H9 (cell line): ENCODE measurements around the gene MCAM. TPM values are rescaled to one million over a fixed set of nuclear protein-coding genes. Genes with fewer than 3 reads are reported as not detected.

Experiments
- DNase-seq: peaks from one replicate; pipeline ENCODE4 v3.0.0-alpha.2; 2017
- H2AFZ ChIP-seq: one replicate; pipeline ENCODE4 v1.6.1; 2013; ENCODE audit warnings: mild to moderate bottlenecking, low read length, control low read depth, moderate library complexity
- H2AK5ac ChIP-seq: 2 replicates; pipeline ENCODE4 v1.6.1; 2013; ENCODE audit warnings: low read length, control low read depth, mixed read lengths; ENCODE audit not compliant: insufficient read length
- H2BK120ac ChIP-seq: one replicate; pipeline ENCODE4 v1.6.1; 2013; ENCODE audit warnings: low read depth, mild to moderate bottlenecking, low read length, control low read depth, inconsistent platforms; ENCODE audit not compliant: poor library complexity, severe bottlenecking
- H2BK12ac ChIP-seq: 2 replicates; pipeline ENCODE4 v1.6.1; 2013; ENCODE audit warnings: low read length, control low read depth, mixed read lengths, low read depth; ENCODE audit not compliant: insufficient read length
- H2BK15ac ChIP-seq: 2 replicates; pipeline ENCODE4 v1.6.1; 2013; ENCODE audit warnings: low read depth, low read length, control low read depth
- H2BK20ac ChIP-seq: one replicate; pipeline ENCODE4 v1.6.1; 2013; ENCODE audit warnings: low read depth, mild to moderate bottlenecking, low read length, control low read depth, inconsistent platforms; ENCODE audit not compliant: poor library complexity, severe bottlenecking
- H2BK5ac ChIP-seq: 2 replicates; pipeline ENCODE4 v1.6.1; 2013; ENCODE audit warnings: low read length, control low read depth, mixed read lengths; ENCODE audit not compliant: insufficient read length
- H3K14ac ChIP-seq: 2 replicates; pipeline ENCODE4 v1.6.1; 2013; ENCODE audit warnings: low read length, control low read depth; ENCODE audit not compliant: insufficient read depth
- H3K18ac ChIP-seq: 2 replicates; pipeline ENCODE4 v1.6.1; 2013; ENCODE audit warnings: low read depth, mild to moderate bottlenecking, mixed read lengths, low read length, control low read depth; ENCODE audit not compliant: insufficient read length
- H3K23ac ChIP-seq: 2 replicates; pipeline ENCODE4 v1.6.1; 2013; ENCODE audit warnings: low read length, control low read depth, mixed read lengths, low read depth; ENCODE audit not compliant: insufficient read length
- H3K23me2 ChIP-seq: 2 replicates; pipeline ENCODE4 v1.6.1; 2013; ENCODE audit warnings: low read depth, mild to moderate bottlenecking, mixed read lengths, low read length, control low read depth; ENCODE audit not compliant: insufficient read length, poor library complexity, severe bottlenecking
- H3K27ac ChIP-seq: 2 replicates; pipeline ENCODE4 v1.5.1; 2013; ENCODE audit warnings: low read length, control low read depth, mixed read lengths, low read depth; ENCODE audit not compliant: insufficient read length
- H3K27me3 ChIP-seq: 2 replicates; pipeline ENCODE4 v1.6.1; 2013; ENCODE audit warnings: low read length, control low read depth, inconsistent platforms; ENCODE audit not compliant: insufficient read depth
- H3K4ac ChIP-seq: 2 replicates; pipeline ENCODE4 v1.6.1; 2013; ENCODE audit warnings: low read depth, mild to moderate bottlenecking, control low read depth, inconsistent platforms, low read length, moderate library complexity
- H3K4me1 ChIP-seq: 2 replicates; pipeline ENCODE4 v1.6.1; 2013; ENCODE audit warnings: low read length, control low read depth, inconsistent platforms; ENCODE audit not compliant: insufficient read depth
- H3K4me2 ChIP-seq: 2 replicates; pipeline ENCODE4 v1.6.1; 2013; ENCODE audit warnings: low read length, control low read depth, mixed read lengths; ENCODE audit not compliant: insufficient read length, insufficient read depth
- H3K56ac ChIP-seq: 2 replicates; pipeline ENCODE4 v1.6.1; 2013; ENCODE audit warnings: low read depth, mild to moderate bottlenecking, mixed read lengths, low read length, control low read depth; ENCODE audit not compliant: insufficient read length
- H3K79me1 ChIP-seq: 2 replicates; pipeline ENCODE4 v1.6.1; 2013; ENCODE audit warnings: low read depth, mild to moderate bottlenecking, moderate library complexity, low read length, control low read depth, inconsistent platforms; ENCODE audit not compliant: insufficient read depth, poor library complexity, severe bottlenecking
- H3K79me2 ChIP-seq: 2 replicates; pipeline ENCODE4 v1.6.1; 2013; ENCODE audit warnings: low read length, control low read depth, inconsistent platforms; ENCODE audit not compliant: insufficient read depth
- H3K9ac ChIP-seq: 2 replicates; pipeline ENCODE4 v1.6.1; 2013; ENCODE audit warnings: low read length, control low read depth, mixed read lengths; ENCODE audit not compliant: insufficient read length; ENCODE audit errors: extremely low read depth
- H3K9me3 ChIP-seq: one replicate; pipeline ENCODE4 v1.6.1; 2013; ENCODE audit warnings: low read depth, low read length, inconsistent platforms; ENCODE audit not compliant: control insufficient read depth
- H3T11ph ChIP-seq: one replicate; pipeline ENCODE4 v1.6.1; 2013; ENCODE audit warnings: mild to moderate bottlenecking, low read length, control low read depth, inconsistent platforms
- H4K20me1 ChIP-seq: one replicate; pipeline ENCODE4 v1.6.1; 2013; ENCODE audit not compliant: control insufficient read depth, insufficient read length, insufficient read depth
- H4K5ac ChIP-seq: 2 replicates; pipeline ENCODE4 v1.6.1; 2013; ENCODE audit warnings: low read depth, mild to moderate bottlenecking, mixed read lengths, low read length, control low read depth; ENCODE audit not compliant: insufficient read length
- H4K8ac ChIP-seq: replicated peaks from 2 replicates; pipeline ENCODE4 v1.6.1; 2013; ENCODE audit warnings: low read length, control low read depth, mixed read lengths, low read depth; ENCODE audit not compliant: insufficient read length
- H4K91ac ChIP-seq: 2 replicates; pipeline ENCODE4 v1.6.1; 2013; ENCODE audit warnings: low read depth, mild to moderate bottlenecking, moderate library complexity, mixed read lengths, low read length, control low read depth; ENCODE audit not compliant: insufficient read length
- H3K27ac Mint-ChIP-seq, 3 experiments: 2 replicates in 2 of 3; 3 replicates in 1 of 3; pipeline ENCODE4 v1.8.0; 2020 to 2021; ENCODE audit warnings: mixed read lengths in 3 of 3, mild to moderate bottlenecking in 1 of 3, moderate library complexity in 1 of 3
- H3K27me3 Mint-ChIP-seq: 2 replicates; pipeline ENCODE4 v1.8.0; 2021; ENCODE audit warnings: low read depth, mild to moderate bottlenecking, moderate library complexity, mixed read lengths
- H3K36me3 Mint-ChIP-seq, 3 experiments: 2 replicates in 2 of 3; 3 replicates in 1 of 3; pipeline ENCODE4 v1.8.0; 2020 to 2021; ENCODE audit warnings: low read depth in 3 of 3, mixed read lengths in 3 of 3; ENCODE audit not compliant: insufficient read depth in 1 of 3
- H3K4me1 Mint-ChIP-seq, 2 experiments: 2 replicates each; pipeline ENCODE4 v1.8.0; 2020; ENCODE audit warnings: mixed read lengths in 2 of 2
- H3K4me3 Mint-ChIP-seq, 2 experiments: 2 replicates in 1 of 2; 3 replicates in 1 of 2; pipeline ENCODE4 v1.8.0; 2020 to 2021; ENCODE audit warnings: mild to moderate bottlenecking in 2 of 2, mixed read lengths in 2 of 2, moderate library complexity in 1 of 2
- H3K9me3 Mint-ChIP-seq, 2 experiments: 2 replicates in 1 of 2; 3 replicates in 1 of 2; pipeline ENCODE4 v1.8.0; 2020; ENCODE audit warnings: mild to moderate bottlenecking in 2 of 2, mixed read lengths in 2 of 2, moderate library complexity in 1 of 2
- WGBS: extraction: QIAGEN DNeasy Blood & Tissue Kit; methylation state at CpG from one replicate; pipeline ENCODE4 v1.1.7; 2013; ENCODE audit warnings: missing lambda C conversion rate, low lambda C conversion rate, mixed read lengths; ENCODE audit not compliant: insufficient read length; ENCODE audit errors: extremely low coverage; 5-methylcytosine and 5-hydroxymethylcytosine counted together
- microRNA-seq: library from miRNA; unstranded; fragments of <30 nt; microRNA quantifications from one replicate; pipeline ENCODE4, GENCODE V29; 2020; ENCODE audit warnings: borderline microRNAs expressed
- total RNA-seq: library from RNA; stranded (reverse); gene quantifications from 2 replicates; pipeline ENCODE4 v1.2.1, GENCODE V29; 2021
- TF ChIP-seq, protein P1 (sequence below): fragments of 200-600 bp; sonication (generic); conservative IDR thresholded peaks from 3 replicates; pipeline ENCODE4 v1.8.0; 2021; ENCODE audit warnings: antibody characterized with exemption, mild to moderate bottlenecking

The MCAM gene
- total RNA-seq, 1 experiment from 2014 or later: 21.5 TPM

DNA sequence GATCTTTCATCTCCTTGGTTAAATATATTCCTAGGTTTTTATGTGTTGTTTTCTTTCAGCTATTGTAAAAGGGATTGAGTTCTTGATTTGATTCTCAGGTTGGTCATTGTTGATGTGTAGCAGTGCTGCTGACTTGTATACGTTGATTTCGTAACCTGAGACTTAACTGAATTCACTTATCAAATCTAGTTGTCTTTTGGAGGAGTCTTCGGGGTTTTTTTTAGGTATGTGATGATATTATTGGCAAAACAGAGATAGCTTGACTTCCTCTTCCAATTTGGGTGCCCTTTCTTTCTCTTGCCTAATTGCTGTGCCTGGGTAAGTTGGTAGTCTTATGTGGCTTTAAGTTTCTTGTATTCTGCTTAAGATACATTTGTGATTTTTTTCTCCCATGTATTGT, 57.9 kb downstream of the MCAM start:
- H3K4me1 ChIP-seq: no peaks in the 10 kb centered on the region; the same call in 1 of the 2 replicates

More for the DNA sequence above, 57.9 kb downstream of the MCAM start:
- no CpG with 5 or more reads among the region's 3 CpGs for WGBS
- H2BK120ac ChIP-seq: no peak overlapping the region
- H3K27ac ChIP-seq: no peak overlapping the region
- H3K14ac ChIP-seq: no peak overlapping the region
- no peak overlapping the region for H2BK15ac ChIP-seq
- TF ChIP-seq, protein P1, sequence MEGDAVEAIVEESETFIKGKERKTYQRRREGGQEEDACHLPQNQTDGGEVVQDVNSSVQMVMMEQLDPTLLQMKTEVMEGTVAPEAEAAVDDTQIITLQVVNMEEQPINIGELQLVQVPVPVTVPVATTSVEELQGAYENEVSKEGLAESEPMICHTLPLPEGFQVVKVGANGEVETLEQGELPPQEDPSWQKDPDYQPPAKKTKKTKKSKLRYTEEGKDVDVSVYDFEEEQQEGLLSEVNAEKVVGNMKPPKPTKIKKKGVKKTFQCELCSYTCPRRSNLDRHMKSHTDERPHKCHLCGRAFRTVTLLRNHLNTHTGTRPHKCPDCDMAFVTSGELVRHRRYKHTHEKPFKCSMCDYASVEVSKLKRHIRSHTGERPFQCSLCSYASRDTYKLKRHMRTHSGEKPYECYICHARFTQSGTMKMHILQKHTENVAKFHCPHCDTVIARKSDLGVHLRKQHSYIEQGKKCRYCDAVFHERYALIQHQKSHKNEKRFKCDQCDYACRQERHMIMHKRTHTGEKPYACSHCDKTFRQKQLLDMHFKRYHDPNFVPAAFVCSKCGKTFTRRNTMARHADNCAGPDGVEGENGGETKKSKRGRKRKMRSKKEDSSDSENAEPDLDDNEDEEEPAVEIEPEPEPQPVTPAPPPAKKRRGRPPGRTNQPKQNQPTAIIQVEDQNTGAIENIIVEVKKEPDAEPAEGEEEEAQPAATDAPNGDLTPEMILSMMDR: no peak
- H3K4ac ChIP-seq: no peak overlapping the region
- no peak overlapping the region for H3T11ph ChIP-seq
- Mint-ChIP-seq H3K27ac (peak overlapping the region in 1 of 3 experiments; percentile 64; a peak in 2 of 7 replicates), H3K4me3 (no peak overlapping the region), H3K36me3 (peaks cover 0 to 6% (median 3%) of the 10 kb centered on the region in 3 experiments; a peak in 3 of 7 replicates), H3K4me1 (peaks cover 19 to 26% of the 10 kb centered on the region in 2 experiments), H3K9me3 (no peaks in the 10 kb centered on the region), H3K27me3 (no peaks in the 10 kb centered on the region)
- no peaks in the 10 kb centered on the region for H3K9me3 ChIP-seq
- no peak overlapping the region for H2AFZ ChIP-seq
- H4K91ac ChIP-seq: no peak overlapping the region
- no peak for DNase-seq
- no peak overlapping the region for H3K4me2 ChIP-seq
- no peak overlapping the region for H2BK20ac ChIP-seq
- no peak overlapping the region for H3K9ac ChIP-seq
- H2AK5ac ChIP-seq: no peak overlapping the region
- H2BK5ac ChIP-seq: no peak overlapping the region
- no peak overlapping the region for H4K8ac ChIP-seq
- no peaks in the 10 kb centered on the region for H3K79me1 ChIP-seq
- no peaks in the 10 kb centered on the region for H3K27me3 ChIP-seq
- H3K79me2 ChIP-seq: peaks cover 3% of the 10 kb centered on the region; the same call in 1 of the 2 replicates
- no peak overlapping the region for H3K56ac ChIP-seq
- H3K18ac ChIP-seq: no peak overlapping the region
- no peak overlapping the region for H2BK12ac ChIP-seq
- H4K5ac ChIP-seq: no peak overlapping the region
- H4K20me1 ChIP-seq: no peaks in the 10 kb centered on the region
- H3K23ac ChIP-seq: no peak overlapping the region
- H3K23me2 ChIP-seq: no peaks in the 10 kb centered on the region

Small RNA genes lying within 50 kb of the gene (microRNA-seq; reads per million reads assigned to microRNA genes)
- not detected for gene MIR6756

Other genes with a start within 250 kb of the MCAM start
- 17.5 and 18.6 TPM in 2 replicates for gene VPS11, start 249.3 kb downstream of the MCAM start, total RNA-seq
- 57.2 and 57.7 TPM in 2 replicates for gene HMBS, start 232.2 kb downstream of the MCAM start, total RNA-seq
- gene DPAGT1, start 215.3 kb downstream of the MCAM start, total RNA-seq: 43.6 and 44.5 TPM in 2 replicates
- 5.5 and 5.6 TPM in 2 replicates for gene C2CD2L, start 209.8 kb downstream of the MCAM start, total RNA-seq
- 42.1 and 42.4 TPM in 2 replicates for gene HINFP, start 195.6 kb downstream of the MCAM start, total RNA-seq
- gene ABCG4, start 168.1 kb downstream of the MCAM start, total RNA-seq: 0.68 and 1.2 TPM in 2 replicates
- gene NLRX1, start 148.4 kb downstream of the MCAM start, total RNA-seq: 17.2 and 18.2 TPM in 2 replicates
- 0.39 TPM in 1 of 2 replicates, not detected in the other for gene NHERF4, start 131.7 kb downstream of the MCAM start, total RNA-seq
- gene CBL, start 110.8 kb downstream of the MCAM start, total RNA-seq: 52.1 and 56.4 TPM in 2 replicates
- gene RNF26, start 17.4 kb upstream of the MCAM start, total RNA-seq: 56.2 and 57.6 TPM in 2 replicates
- gene C1QTNF5, start 23.8 kb upstream of the MCAM start, total RNA-seq: 0.33 and 0.59 TPM in 2 replicates
- not detected in 2 replicates for gene MFRP, start 29.6 kb upstream of the MCAM start, total RNA-seq
- 5.7 and 7.6 TPM in 2 replicates for gene USP2, start 64.6 kb upstream of the MCAM start, total RNA-seq
- gene THY1, start 106.0 kb upstream of the MCAM start, total RNA-seq: 176 and 184 TPM in 2 replicates